ENCODE results near the gene CTBP2.

Gene CTBP2

GRCh38 chr10:125125951-125126735, 34.2 kb downstream of the CTBP2 start:
- DNase-seq (ENCODE audit: low read depth in 1 of 2, low spot score in 1 of 2): no peak

GRCh38 chr10:125124907-125125306, 35.5 kb downstream of the CTBP2 start:
- DNase-seq (ENCODE audit: low read depth in 1 of 2, low spot score in 1 of 2): no peak

GRCh38 chr10:125124115-125124487, 36.3 kb downstream of the CTBP2 start:
- no peak for DNase-seq (ENCODE audit: low read depth in 1 of 2, low spot score in 1 of 2)

GRCh38 chr10:125123476-125124114, 36.8 kb downstream of the CTBP2 start:
- DNase-seq (ENCODE audit: low read depth in 1 of 2, low spot score in 1 of 2): no peak

GRCh38 chr10:125122566-125122965, 37.8 kb downstream of the CTBP2 start:
- no peak for DNase-seq (ENCODE audit: low read depth in 1 of 2, low spot score in 1 of 2)

- DNase-seq (ENCODE audit: low read depth in 1 of 2, low spot score in 1 of 2): no peak
Observed at GRCh38 chr10:125121003-125121402, 39.4 kb downstream of the CTBP2 start.

GRCh38 chr10:125120053-125120710, 40.2 kb downstream of the CTBP2 start:
- DNase-seq (ENCODE audit: low read depth in 1 of 2, low spot score in 1 of 2): no peak

- DNase-seq (ENCODE audit: low read depth in 1 of 2, low spot score in 1 of 2): no peak
Observed at GRCh38 chr10:125118701-125119100, 41.7 kb downstream of the CTBP2 start.

- DNase-seq (ENCODE audit: low read depth in 1 of 2, low spot score in 1 of 2): no peak
Observed at GRCh38 chr10:125118011-125118611, 42.3 kb downstream of the CTBP2 start.

GRCh38 chr10:125116652-125117310, 43.6 kb downstream of the CTBP2 start:
- DNase-seq (ENCODE audit: low read depth in 1 of 2, low spot score in 1 of 2): no peak

GRCh38 chr10:125116041-125116649, 44.2 kb downstream of the CTBP2 start:
- DNase-seq (ENCODE audit: low read depth in 1 of 2, low spot score in 1 of 2): no peak

GRCh38 chr10:125115409-125115808, 45.0 kb downstream of the CTBP2 start:
- no peak for DNase-seq (ENCODE audit: low read depth in 1 of 2, low spot score in 1 of 2)

GRCh38 chr10:125114761-125115391, 45.5 kb downstream of the CTBP2 start:
- DNase-seq (ENCODE audit: low read depth in 1 of 2, low spot score in 1 of 2): no peak

GRCh38 chr10:125113691-125114371, 46.5 kb downstream of the CTBP2 start:
- DNase-seq (ENCODE audit: low read depth in 1 of 2, low spot score in 1 of 2): no peak

- DNase-seq (ENCODE audit: low read depth in 1 of 2, low spot score in 1 of 2): no peak
Observed at GRCh38 chr10:125112697-125113494, 47.5 kb downstream of the CTBP2 start.

- DNase-seq (ENCODE audit: low read depth in 1 of 2, low spot score in 1 of 2): no peak
Observed at GRCh38 chr10:125111118-125111727, 49.1 kb downstream of the CTBP2 start.

GRCh38 chr10:125107965-125108580, 52.3 kb downstream of the CTBP2 start:
- no peak for DNase-seq (ENCODE audit: low read depth in 1 of 2, low spot score in 1 of 2)
